GM19468 (cell line): ENCODE results near the gene SHISA7.
A peak's percentile ranks its signal among the peaks of the same experiment; 100 is the strongest.
"Not testable (repeated sequence)": the region's sequence is repeated elsewhere in the genome, so short reads cannot be mapped to it uniquely, and the experiment has no call there.

Experiments used
- ATAC-seq: cut with Tn5 transposase; IDR thresholded peaks from one replicate; pipeline ENCODE4 v1.9.1; 2021; ENCODE audit warnings: mild to moderate bottlenecking, moderate library complexity, moderate number of reproducible peaks; ENCODE audit not compliant: unreplicated experiment; ENCODE audit errors: extremely low read depth

Gene SHISA7

GRCh38 chr19:55423225-55424005, 19.7 kb downstream of the SHISA7 start:
- ATAC-seq, result no peak

- ATAC-seq, result not testable (repeated sequence)
Measured at GRCh38 chr19:55421281-55421680, 21.8 kb downstream of the SHISA7 start.

- ATAC-seq, result no peak
Measured at GRCh38 chr19:55419624-55420236, 23.4 kb downstream of the SHISA7 start.

GRCh38 chr19:55419103-55419502, 24.0 kb downstream of the SHISA7 start:
- no peak for ATAC-seq

- ATAC-seq, result no peak
Measured at GRCh38 chr19:55418185-55418584, 24.9 kb downstream of the SHISA7 start.

GRCh38 chr19:55410168-55410567, 32.9 kb downstream of the SHISA7 start:
- no peak for ATAC-seq

- not testable (repeated sequence) for ATAC-seq
Measured at GRCh38 chr19:55409179-55409578, 33.9 kb downstream of the SHISA7 start.

GRCh38 chr19:55408533-55408872, 34.6 kb downstream of the SHISA7 start:
- ATAC-seq, result no peak

GRCh38 chr19:55407800-55408532, 35.1 kb downstream of the SHISA7 start:
- ATAC-seq, result peak; percentile 70

- peak; percentile 75 for ATAC-seq
Measured at GRCh38 chr19:55407550-55407799, 35.6 kb downstream of the SHISA7 start, which contains the start of gene UBE2S. TSS of gene UBE2S (minus strand) at chr19:55407788. CDS start at chr19:55407589, 199 bp downstream.

- no peak for ATAC-seq
Measured at GRCh38 chr19:55406826-55407549, 36.1 kb downstream of the SHISA7 start.

GRCh38 chr19:55406091-55406825, 36.8 kb downstream of the SHISA7 start:
- ATAC-seq, result no peak

GRCh38 chr19:55405638-55406037, 37.5 kb downstream of the SHISA7 start:
- no peak for ATAC-seq

GRCh38 chr19:55402509-55402908, 40.6 kb downstream of the SHISA7 start:
- ATAC-seq, result no peak

- not testable (repeated sequence) for ATAC-seq
Measured at GRCh38 chr19:55401390-55401789, 41.7 kb downstream of the SHISA7 start.

- ATAC-seq, result no peak
Measured at GRCh38 chr19:55400281-55401087, 42.6 kb downstream of the SHISA7 start.

GRCh38 chr19:55398200-55398925, 44.7 kb downstream of the SHISA7 start:
- no peak for ATAC-seq
